Gastroesophageal sphincter (tissue), 3 donors: ENCODE measurements around the gene COG5.

ENCODE experiments used
- EP300 ChIP-seq: sonication (generic); formaldehyde crosslinking; IDR thresholded peaks from one replicate; pipeline ENCODE4 v1.6.1; 2017; ENCODE audit warnings: antibody characterized with exemption, mild to moderate bottlenecking
- POLR2A ChIP-seq, 2 donors: fragments of 450-650 bp; IDR thresholded peaks; one replicate each; pipeline ENCODE4 v1.6.1; 2017; ENCODE audit warnings: antibody characterized with exemption in 2 of 2, mild to moderate bottlenecking in 2 of 2, moderate library complexity in 1 of 2
- TF ChIP-seq, protein P1 (sequence below), 4 experiments: fragments of 200-600 bp in 2 of 4; fragments of 450-650 bp in 2 of 4; sonication (generic) in 1 of 4; IDR thresholded peaks; one replicate each; pipeline ENCODE4 v1.5.1; 2017 to 2019; ENCODE audit warnings: antibody characterized with exemption in 4 of 4, mild to moderate bottlenecking in 2 of 4, moderate library complexity in 2 of 4

DNA sequence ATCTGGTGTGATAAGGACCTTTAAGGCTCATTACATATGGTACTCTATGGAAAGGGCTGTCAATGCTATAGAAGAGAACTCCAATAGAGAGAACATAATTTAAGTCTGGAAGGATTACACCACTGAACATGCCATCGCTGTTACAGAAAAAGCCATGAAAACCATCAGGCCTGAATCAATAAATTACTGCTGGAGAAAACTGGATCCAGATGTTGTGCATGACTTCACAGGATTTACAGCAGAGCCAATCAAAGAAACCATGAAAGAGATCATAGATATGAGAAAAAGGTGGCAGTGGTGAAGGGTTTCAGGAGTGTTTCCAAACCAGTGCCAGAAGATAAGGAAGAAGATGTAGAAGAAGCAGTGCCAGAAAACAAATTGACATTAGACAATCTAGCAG lies 112.8 kb downstream of the COG5 start:
- TF ChIP-seq, protein P1, sequence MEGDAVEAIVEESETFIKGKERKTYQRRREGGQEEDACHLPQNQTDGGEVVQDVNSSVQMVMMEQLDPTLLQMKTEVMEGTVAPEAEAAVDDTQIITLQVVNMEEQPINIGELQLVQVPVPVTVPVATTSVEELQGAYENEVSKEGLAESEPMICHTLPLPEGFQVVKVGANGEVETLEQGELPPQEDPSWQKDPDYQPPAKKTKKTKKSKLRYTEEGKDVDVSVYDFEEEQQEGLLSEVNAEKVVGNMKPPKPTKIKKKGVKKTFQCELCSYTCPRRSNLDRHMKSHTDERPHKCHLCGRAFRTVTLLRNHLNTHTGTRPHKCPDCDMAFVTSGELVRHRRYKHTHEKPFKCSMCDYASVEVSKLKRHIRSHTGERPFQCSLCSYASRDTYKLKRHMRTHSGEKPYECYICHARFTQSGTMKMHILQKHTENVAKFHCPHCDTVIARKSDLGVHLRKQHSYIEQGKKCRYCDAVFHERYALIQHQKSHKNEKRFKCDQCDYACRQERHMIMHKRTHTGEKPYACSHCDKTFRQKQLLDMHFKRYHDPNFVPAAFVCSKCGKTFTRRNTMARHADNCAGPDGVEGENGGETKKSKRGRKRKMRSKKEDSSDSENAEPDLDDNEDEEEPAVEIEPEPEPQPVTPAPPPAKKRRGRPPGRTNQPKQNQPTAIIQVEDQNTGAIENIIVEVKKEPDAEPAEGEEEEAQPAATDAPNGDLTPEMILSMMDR (IDR thresholded peaks at IDR 0.05): no peak
- TF ChIP-seq EP300 (no peak), POLR2A (IDR thresholded peaks at IDR 0.05) (no peak)
